Peyer's patch (tissue), 4 donors: ENCODE data around the gene SPIB.

ENCODE experiments used
- CTCF ChIP-seq, 6 experiments: fragments of 450-650 bp in 4 of 6; fragments of 200-600 bp in 2 of 6; sonication (generic) in 1 of 6; IDR thresholded peaks; one replicate each; pipeline ENCODE4 v1.5.1; 2017 to 2019; ENCODE audit warnings: antibody characterized with exemption in 6 of 6, mild to moderate bottlenecking in 3 of 6, moderate library complexity in 1 of 6
- POLR2A ChIP-seq, 2 donors: fragments of 450-650 bp; IDR thresholded peaks; one replicate each; pipeline ENCODE4 v1.5.1; 2017; ENCODE audit warnings: antibody characterized with exemption in 2 of 2, mild to moderate bottlenecking in 2 of 2, moderate library complexity in 2 of 2

DNA sequence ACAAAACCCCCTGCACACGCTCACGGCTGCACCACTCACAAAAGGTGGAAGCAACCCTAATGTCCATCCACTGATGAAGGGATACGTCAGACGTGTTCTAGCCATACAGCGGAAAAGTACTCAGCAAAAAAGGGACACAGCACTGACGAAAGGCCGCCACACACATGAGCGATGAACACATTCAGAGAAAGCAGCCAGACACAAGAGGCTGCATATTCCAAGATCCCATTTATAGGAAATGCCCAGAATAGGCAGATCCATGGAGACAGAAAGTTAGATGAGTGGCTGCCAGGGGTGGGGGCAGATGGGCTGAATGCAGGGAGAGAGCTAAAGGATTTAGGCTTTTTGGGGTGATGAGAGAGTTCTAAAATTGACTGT is 30.9 kb upstream of the SPIB start:
- TF ChIP-seq CTCF (IDR thresholded peaks at IDR 0.05) (no peak), POLR2A (IDR thresholded peaks at IDR 0.05) (no peak)
